Measurements from ENCODE around the gene CMBL. TPM values are rescaled to one million over a fixed set of nuclear protein-coding genes. Genes with fewer than 3 reads are reported as not detected.
A peak's percentile ranks its signal among the peaks of the same experiment; 100 is the strongest.
"Not testable (repeated sequence)": the region's sequence is repeated elsewhere in the genome, so short reads cannot be mapped to it uniquely, and the experiment has no call there.

CMBL gene
- total RNA-seq, 6 donors from 2014 or later = 8.0 to 19.1 (median 8.4) TPM

GRCh38 chr5:10249948-10250805 is 57.5 kb downstream of the CMBL start, which contains the start of gene CCT5:
CCT5 (plus strand) TSS chr5:10250280; CDS start chr5:10250341, 61 bp downstream.
- Histone ChIP-seq H3K4me1 (peaks cover 20 to 42% (median 26%) of the 10 kb centered on the region in 4 donors), H3K27me3 (no peaks in the 10 kb centered on the region), H3K27ac (peak within 1 kb of the TSS; percentile 89 to 98 (median 91)), H3K36me3 (peaks cover 0 to 9% (median 4%) of the 10 kb centered on the region in 4 donors), H3K4me3 (peak within 1 kb of the TSS; percentile 88 to 100 (median 94)), H3K9me3 (no peaks in the 10 kb centered on the region)
- peak; percentile 93 to 95 for DNase-seq
- WGBS, 2 donors = 0% methylated on average over 30 to 67 of the region's 67 CpGs
- TF ChIP-seq POLR2AphosphoS5 (IDR thresholded peaks at IDR 0.05) = peak; percentile 77 to 83
- peak; percentile 14 to 68 (median 49) for TF ChIP-seq POLR2A (IDR thresholded peaks at IDR 0.05)
- peak in 2 of 6 experiments; percentile 17 to 20 for TF ChIP-seq CTCF (IDR thresholded peaks at IDR 0.05)
- TF ChIP-seq EP300 (IDR thresholded peaks at IDR 0.05) = no peak
- ATAC-seq (ENCODE audit: low FRiP score in 2 of 2) = peak; percentile 94 to 96

GRCh38 chr5:10248378-10249260 is 59.1 kb downstream of the CMBL start:
- Histone ChIP-seq H3K9me3 (no peaks in the 10 kb centered on the region), H3K36me3 (no peaks in the 10 kb centered on the region), H3K4me1 (peaks cover 20 to 40% (median 25%) of the 10 kb centered on the region in 4 donors), H3K4me3 (peak overlapping the region; percentile 88 to 100 (median 94)), H3K27me3 (no peaks in the 10 kb centered on the region), H3K27ac (peak overlapping the region; percentile 89 to 98 (median 91))
- ATAC-seq (ENCODE audit: low FRiP score in 2 of 2) = no peak
- WGBS, 2 donors = 62% methylated on average over 25 to 29 of the region's 29 CpGs
- peak in 1 of 2 donors; percentile 74 for DNase-seq
- no peak for TF ChIP-seq CTCF (IDR thresholded peaks at IDR 0.05)
- TF ChIP-seq POLR2AphosphoS5 (IDR thresholded peaks at IDR 0.05) = no peak
- TF ChIP-seq EP300 (IDR thresholded peaks at IDR 0.05) = no peak
- no peak for TF ChIP-seq POLR2A (IDR thresholded peaks at IDR 0.05)

- H3K36me3 ChIP-seq; DNase-seq; H3K27me3 ChIP-seq; ATAC-seq (ENCODE audit: low FRiP score in 2 of 2); H3K4me3 ChIP-seq; H3K27ac ChIP-seq; H3K9me3 ChIP-seq: not testable (repeated sequence)
- H3K4me1 ChIP-seq = peaks cover 14 to 29% (median 21%) of the 10 kb centered on the region in 4 donors
- WGBS, 2 donors = 90 to 99% methylated on average over 4 of the region's 4 CpGs
Measured at GRCh38 chr5:10247217-10247616, 60.5 kb downstream of the CMBL start.

GRCh38 chr5:10246761-10247160 is 60.9 kb downstream of the CMBL start:
- Histone ChIP-seq H3K4me1 (peaks cover 13 to 25% (median 17%) of the 10 kb centered on the region in 4 donors), H3K27ac (no peak overlapping the region), H3K36me3 (no peaks in the 10 kb centered on the region), H3K9me3 (no peaks in the 10 kb centered on the region), H3K27me3 (no peaks in the 10 kb centered on the region), H3K4me3 (no peak overlapping the region)
- ATAC-seq (ENCODE audit: low FRiP score in 2 of 2) (no peak), DNase-seq (no peak)
- WGBS, 2 donors = 67 to 87% methylated on average over 3 of the region's 3 CpGs
- TF ChIP-seq CTCF (IDR thresholded peaks at IDR 0.05) (no peak), EP300 (IDR thresholded peaks at IDR 0.05) (no peak), POLR2A (IDR thresholded peaks at IDR 0.05) (no peak), POLR2AphosphoS5 (IDR thresholded peaks at IDR 0.05) (no peak)
